GM18502 (cell line): ENCODE measurements around the gene MAPKAP1.

Experiments
- ATAC-seq: cut with Tn5 transposase; IDR thresholded peaks from one replicate; pipeline ENCODE4 v1.9.1; 2021; ENCODE audit warnings: mild to moderate bottlenecking; ENCODE audit not compliant: unreplicated experiment, poor library complexity

Gene MAPKAP1

GRCh38 chr9:125442452-125442851 lies 264.6 kb downstream of the MAPKAP1 start:
- no peak for ATAC-seq

- ATAC-seq = no peak
These were observed 266.6 kb downstream of the MAPKAP1 start for GRCh38 chr9:125440411-125440810.

GRCh38 chr9:125439434-125440272 lies 267.4 kb downstream of the MAPKAP1 start:
- no peak for ATAC-seq

GRCh38 chr9:125438506-125439433 lies 268.2 kb downstream of the MAPKAP1 start:
- ATAC-seq = no peak

- no peak for ATAC-seq
These were observed 269.2 kb downstream of the MAPKAP1 start for GRCh38 chr9:125437771-125438221.

GRCh38 chr9:125436613-125437443 lies 270.2 kb downstream of the MAPKAP1 start:
- no peak for ATAC-seq

GRCh38 chr9:125435776-125436612 lies 271.0 kb downstream of the MAPKAP1 start:
- ATAC-seq = no peak

- ATAC-seq = no peak
These were observed 271.8 kb downstream of the MAPKAP1 start for GRCh38 chr9:125434986-125435775.

GRCh38 chr9:125433461-125434011 lies 273.5 kb downstream of the MAPKAP1 start:
- ATAC-seq = no peak

GRCh38 chr9:125432715-125433385 lies 274.2 kb downstream of the MAPKAP1 start:
- no peak for ATAC-seq

- ATAC-seq = no peak
These were observed 275.2 kb downstream of the MAPKAP1 start for GRCh38 chr9:125431741-125432271.

GRCh38 chr9:125431012-125431305 lies 276.0 kb downstream of the MAPKAP1 start:
- no peak for ATAC-seq

GRCh38 chr9:125430161-125431011 lies 276.6 kb downstream of the MAPKAP1 start:
- ATAC-seq = no peak

GRCh38 chr9:125429476-125430160 lies 277.4 kb downstream of the MAPKAP1 start:
- no peak for ATAC-seq

GRCh38 chr9:125428902-125429467 lies 278.0 kb downstream of the MAPKAP1 start:
- no peak for ATAC-seq
